ENCODE data around the gene DLGAP4.

DNA sequence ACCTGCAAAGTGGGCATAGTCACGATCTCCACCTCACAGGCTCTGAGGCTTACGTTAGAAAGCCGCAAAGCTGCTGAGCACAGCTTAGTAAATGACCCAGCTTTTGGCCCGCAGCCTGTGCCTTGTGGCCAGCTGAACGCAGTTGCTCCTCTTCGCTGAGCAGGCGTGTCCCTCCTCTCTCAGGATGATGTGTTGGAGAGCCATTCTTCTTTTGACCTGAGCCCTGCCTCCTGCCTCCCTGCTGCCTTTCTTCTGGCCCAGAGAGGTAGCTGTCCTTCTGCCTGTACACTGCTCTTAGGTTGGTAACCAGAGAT lies 187.6 kb downstream of the DLGAP4 start:
- TF ChIP-seq, protein P1, sequence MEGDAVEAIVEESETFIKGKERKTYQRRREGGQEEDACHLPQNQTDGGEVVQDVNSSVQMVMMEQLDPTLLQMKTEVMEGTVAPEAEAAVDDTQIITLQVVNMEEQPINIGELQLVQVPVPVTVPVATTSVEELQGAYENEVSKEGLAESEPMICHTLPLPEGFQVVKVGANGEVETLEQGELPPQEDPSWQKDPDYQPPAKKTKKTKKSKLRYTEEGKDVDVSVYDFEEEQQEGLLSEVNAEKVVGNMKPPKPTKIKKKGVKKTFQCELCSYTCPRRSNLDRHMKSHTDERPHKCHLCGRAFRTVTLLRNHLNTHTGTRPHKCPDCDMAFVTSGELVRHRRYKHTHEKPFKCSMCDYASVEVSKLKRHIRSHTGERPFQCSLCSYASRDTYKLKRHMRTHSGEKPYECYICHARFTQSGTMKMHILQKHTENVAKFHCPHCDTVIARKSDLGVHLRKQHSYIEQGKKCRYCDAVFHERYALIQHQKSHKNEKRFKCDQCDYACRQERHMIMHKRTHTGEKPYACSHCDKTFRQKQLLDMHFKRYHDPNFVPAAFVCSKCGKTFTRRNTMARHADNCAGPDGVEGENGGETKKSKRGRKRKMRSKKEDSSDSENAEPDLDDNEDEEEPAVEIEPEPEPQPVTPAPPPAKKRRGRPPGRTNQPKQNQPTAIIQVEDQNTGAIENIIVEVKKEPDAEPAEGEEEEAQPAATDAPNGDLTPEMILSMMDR (IDR thresholded peaks at IDR 0.05 in 8 of 11, conservative IDR thresholded peaks at IDR 0.05 in 3 of 11): no peak
- no peak for TF ChIP-seq POLR2A (IDR thresholded peaks at IDR 0.05)
- no peak for TF ChIP-seq POLR2AphosphoS5 (IDR thresholded peaks at IDR 0.05)
